ENCODE data around the gene TEX22. TPM values are rescaled to one million over a fixed set of nuclear protein-coding genes. Genes with fewer than 3 reads are reported as not detected.

The TEX22 gene
- total and polyA plus RNA-seq, 7 donors = 0.50 TPM; not detected in 6

DNA sequence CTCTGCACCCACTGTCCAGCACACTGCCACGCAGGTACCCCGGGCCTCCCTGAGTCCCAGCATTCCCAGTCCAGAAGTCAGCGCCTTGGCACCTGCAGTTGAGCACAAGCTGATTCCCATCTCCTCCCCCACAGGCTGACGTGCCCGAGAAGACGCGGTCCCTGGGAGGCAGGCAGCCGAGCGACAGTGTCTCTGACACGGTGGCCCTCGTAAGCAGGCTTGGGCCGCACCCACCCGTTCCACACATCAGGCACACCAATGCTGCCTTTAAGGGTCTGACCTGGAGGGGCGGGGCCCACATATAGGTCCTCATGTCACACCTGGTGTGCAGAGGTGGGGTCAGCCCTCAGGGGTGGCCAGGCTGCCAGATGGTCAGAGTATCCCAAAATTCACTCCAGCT is 18.4 kb upstream of the TEX22 start:
- no peak overlapping the region for H3K27ac ChIP-seq
- DNase-seq = no peak
- TF ChIP-seq POLR2AphosphoS5 (IDR thresholded peaks at IDR 0.05) (no peak), POLR2A (IDR thresholded peaks at IDR 0.05) (no peak), EP300 (IDR thresholded peaks at IDR 0.05) (no peak)
- TF ChIP-seq, protein P1, sequence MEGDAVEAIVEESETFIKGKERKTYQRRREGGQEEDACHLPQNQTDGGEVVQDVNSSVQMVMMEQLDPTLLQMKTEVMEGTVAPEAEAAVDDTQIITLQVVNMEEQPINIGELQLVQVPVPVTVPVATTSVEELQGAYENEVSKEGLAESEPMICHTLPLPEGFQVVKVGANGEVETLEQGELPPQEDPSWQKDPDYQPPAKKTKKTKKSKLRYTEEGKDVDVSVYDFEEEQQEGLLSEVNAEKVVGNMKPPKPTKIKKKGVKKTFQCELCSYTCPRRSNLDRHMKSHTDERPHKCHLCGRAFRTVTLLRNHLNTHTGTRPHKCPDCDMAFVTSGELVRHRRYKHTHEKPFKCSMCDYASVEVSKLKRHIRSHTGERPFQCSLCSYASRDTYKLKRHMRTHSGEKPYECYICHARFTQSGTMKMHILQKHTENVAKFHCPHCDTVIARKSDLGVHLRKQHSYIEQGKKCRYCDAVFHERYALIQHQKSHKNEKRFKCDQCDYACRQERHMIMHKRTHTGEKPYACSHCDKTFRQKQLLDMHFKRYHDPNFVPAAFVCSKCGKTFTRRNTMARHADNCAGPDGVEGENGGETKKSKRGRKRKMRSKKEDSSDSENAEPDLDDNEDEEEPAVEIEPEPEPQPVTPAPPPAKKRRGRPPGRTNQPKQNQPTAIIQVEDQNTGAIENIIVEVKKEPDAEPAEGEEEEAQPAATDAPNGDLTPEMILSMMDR (IDR thresholded peaks at IDR 0.05) = no peak
- intact Hi-C loops (cut with DNase I) = loop anchor here (5.0 kb wide), 1 partner anchor 57 kb away; no protein-coding TSS in a partner anchor
- no peaks in the 10 kb centered on the region for H3K9me3 ChIP-seq
- no peaks in the 10 kb centered on the region for H3K27me3 ChIP-seq
- WGBS, 2 donors = 94 to 97% methylated on average over 14 of the region's 14 CpGs
- H3K36me3 ChIP-seq = peaks cover 11 to 56% (median 23%) of the 10 kb centered on the region in 4 donors
- no peak overlapping the region for H3K4me3 ChIP-seq
- H3K4me1 ChIP-seq = no peaks in the 10 kb centered on the region

DNA sequence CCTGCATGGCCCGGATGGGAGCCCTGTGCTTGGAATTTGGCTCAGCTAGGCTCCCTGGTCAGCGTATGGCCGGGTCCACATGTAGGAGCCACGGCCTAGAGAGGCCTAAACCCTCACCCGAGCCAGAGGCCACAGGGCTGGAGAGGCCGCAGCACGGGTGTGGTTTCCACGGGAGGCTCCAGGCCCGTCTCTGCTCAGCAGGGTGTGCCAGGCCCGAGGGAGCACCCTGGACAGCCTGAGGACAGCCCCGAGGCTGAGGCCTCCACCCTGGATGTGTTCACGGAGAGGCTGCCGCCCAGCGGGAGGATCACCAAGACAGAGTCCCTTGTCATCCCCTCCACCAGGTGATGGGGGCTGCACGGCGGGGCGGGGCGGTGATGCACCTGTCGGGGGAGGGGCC is 17.6 kb upstream of the TEX22 start:
- TF ChIP-seq, protein P1 (IDR thresholded peaks at IDR 0.05) = no peak
- TF ChIP-seq POLR2A (IDR thresholded peaks at IDR 0.05) (no peak), EP300 (IDR thresholded peaks at IDR 0.05) (no peak), POLR2AphosphoS5 (IDR thresholded peaks at IDR 0.05) (no peak)
- Histone ChIP-seq H3K27me3 (no peaks in the 10 kb centered on the region), H3K36me3 (peaks cover 11 to 64% (median 29%) of the 10 kb centered on the region in 4 donors), H3K9me3 (no peaks in the 10 kb centered on the region), H3K4me1 (no peaks in the 10 kb centered on the region), H3K27ac (no peak overlapping the region), H3K4me3 (no peak overlapping the region)
- intact Hi-C loops (cut with DNase I) = no loop called here
- 91 to 92% methylated on average over 19 of the region's 19 CpGs for WGBS, 2 donors
- no peak for DNase-seq

DNA sequence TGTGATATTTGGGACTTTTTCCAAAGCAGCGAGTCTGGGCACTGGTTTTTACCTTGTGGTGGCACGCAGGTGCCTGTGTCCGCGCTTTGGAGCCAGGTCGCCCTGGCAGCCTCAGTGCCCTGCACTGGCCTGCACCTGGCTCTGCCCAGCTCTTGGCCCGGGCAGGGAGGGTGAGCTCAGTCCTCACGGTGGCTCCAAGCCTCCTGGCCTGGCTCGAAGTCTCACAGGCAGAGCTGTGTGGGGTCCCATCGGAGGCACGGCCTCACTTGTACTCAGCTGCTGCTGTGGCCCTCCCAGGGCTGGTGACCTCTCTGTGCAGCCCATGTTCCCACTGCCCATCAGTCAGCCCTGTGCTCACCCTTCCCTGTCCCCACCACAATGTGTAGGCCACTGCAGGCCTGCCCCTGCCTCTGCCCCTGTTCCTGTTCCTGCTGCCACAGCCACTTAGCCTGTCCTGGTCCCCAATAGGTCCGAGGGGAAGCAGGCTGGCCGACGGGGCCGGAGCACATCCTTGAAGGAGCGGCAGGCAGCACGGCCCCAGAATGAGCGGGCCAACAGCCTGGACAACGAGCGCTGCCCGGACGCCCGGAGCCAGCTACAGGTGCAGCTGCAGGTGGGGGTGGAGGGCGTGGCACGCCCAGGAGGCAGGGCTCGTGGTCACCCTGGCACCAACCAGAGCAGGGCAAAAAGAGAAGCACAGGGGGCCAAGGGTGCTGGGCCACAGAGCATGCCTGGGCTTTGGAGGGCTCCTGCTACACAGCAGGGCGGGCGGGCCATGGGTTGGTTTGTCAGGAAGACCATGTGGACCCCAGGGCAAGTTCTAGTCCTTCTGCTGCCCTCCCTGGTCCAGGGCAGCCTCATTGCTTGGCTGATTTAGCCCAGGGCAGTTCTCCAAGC is 16.6 kb upstream of the TEX22 start:
- TF ChIP-seq EP300 (IDR thresholded peaks at IDR 0.05) (no peak), POLR2A (IDR thresholded peaks at IDR 0.05) (no peak), POLR2AphosphoS5 (IDR thresholded peaks at IDR 0.05) (no peak)
- TF ChIP-seq, protein P1 (IDR thresholded peaks at IDR 0.05) = no peak
- Histone ChIP-seq H3K4me3 (no peak overlapping the region), H3K4me1 (no peaks in the 10 kb centered on the region), H3K27ac (no peak overlapping the region), H3K27me3 (no peaks in the 10 kb centered on the region), H3K36me3 (peaks cover 11 to 73% (median 34%) of the 10 kb centered on the region in 4 donors), H3K9me3 (no peaks in the 10 kb centered on the region)
- 85 to 89% methylated on average over 27 of the region's 27 CpGs for WGBS, 2 donors
- no peak for DNase-seq
- intact Hi-C loops (cut with DNase I) = no loop called here

DNA sequence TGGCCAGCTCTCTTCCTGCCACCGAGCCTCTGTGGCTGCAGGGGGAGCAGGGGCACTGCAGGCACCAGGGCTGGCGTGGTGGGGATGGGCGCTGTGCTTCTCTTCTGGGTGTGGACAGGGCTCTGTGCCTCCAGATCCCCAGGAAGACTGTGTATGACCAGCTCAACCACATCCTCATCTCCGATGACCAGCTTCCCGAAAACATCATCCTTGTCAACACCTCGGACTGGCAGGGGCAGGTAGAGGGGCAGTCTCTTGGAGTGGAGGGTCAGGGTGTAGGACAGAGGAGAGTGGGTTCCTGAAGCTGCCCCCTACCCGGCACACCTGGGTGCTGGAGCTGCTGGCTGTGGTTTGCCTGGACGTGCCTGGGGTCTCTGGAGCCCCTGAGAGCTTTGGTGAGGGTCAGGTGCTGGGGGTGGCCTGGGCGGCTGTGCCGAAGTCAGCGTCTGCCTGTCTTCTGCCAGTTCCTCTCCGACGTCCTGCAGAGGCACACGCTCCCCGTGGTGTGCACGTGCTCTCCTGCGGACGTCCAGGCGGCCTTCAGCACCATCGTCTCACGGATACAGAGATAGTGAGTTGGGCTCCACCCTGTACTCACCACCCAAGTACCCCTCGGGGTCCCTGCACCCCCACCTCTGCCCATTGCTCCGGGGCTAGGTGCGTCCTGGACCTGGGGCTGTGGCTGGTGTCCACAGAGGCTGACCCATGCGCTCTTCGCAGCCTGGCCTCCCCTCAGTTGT is 15.8 kb upstream of the TEX22 start:
- H3K4me3 ChIP-seq = no peak overlapping the region
- intact Hi-C loops (cut with DNase I) = no loop called here

More for the DNA sequence above, 15.8 kb upstream of the TEX22 start:
- 96% methylated on average over 26 of the region's 26 CpGs for WGBS, 2 donors
- Histone ChIP-seq H3K36me3 (peaks cover 11 to 81% (median 38%) of the 10 kb centered on the region in 4 donors), H3K9me3 (no peaks in the 10 kb centered on the region), H3K27ac (no peak overlapping the region), H3K27me3 (no peaks in the 10 kb centered on the region), H3K4me1 (no peaks in the 10 kb centered on the region)
- no peak for DNase-seq
- no peak for TF ChIP-seq POLR2AphosphoS5 (IDR thresholded peaks at IDR 0.05)
- TF ChIP-seq, protein P1 (IDR thresholded peaks at IDR 0.05) = no peak

Data from sigmoid colon (tissue), 7 donors.